SK-N-SH (cell line): ENCODE results near the gene TRPM2. TPM values are rescaled to one million over a fixed set of nuclear protein-coding genes. Genes with fewer than 3 reads are reported as not detected.

Experiments
- CTCF ChIA-PET: fragments of 300-600, 350-600 bp; formaldehyde crosslinking; extraction: SDS; loops from one replicate; lab custom pipeline; 2021; lab: Yijun Ruan, JAX
- POLR2A ChIA-PET: fragments of 350-600 bp; sonication (Branson Sonifier 250); formaldehyde crosslinking; extraction: SDS; loops from one replicate; lab custom pipeline; 2020; ENCODE audit warnings: antibody characterized with exemption, inconsistent platforms; lab: Yijun Ruan, JAX
- DNase-seq: peaks from one replicate; pipeline ENCODE4 v3.0.0; 2012
- H2AFZ ChIP-seq: fragments of 200-600 bp; sonication (generic); 2 replicates; pipeline ENCODE4 v1.8.1; 2016; ENCODE audit warnings: antibody characterized with exemption, mild to moderate bottlenecking, low read depth
- H3F3A ChIP-seq: fragments of 200-600 bp; sonication (generic); replicated peaks from 2 replicates; pipeline ENCODE3; 2016; ENCODE audit warnings: antibody characterized with exemption, mild to moderate bottlenecking; ENCODE audit not compliant: insufficient read depth
- H3K27ac ChIP-seq, 2 experiments: fragments of 200-500 bp in 1 of 2; fragments of 200-600 bp in 1 of 2; sonication (Bioruptor generic) in 1 of 2; sonication (generic), shearing (Covaris generic) in 1 of 2; 2 replicates each; pipeline versions ENCODE4 v1.5.1 to v1.6.1; 2014 to 2016; ENCODE audit warnings: low read depth in 2 of 2, inconsistent platforms in 1 of 2, low read length in 1 of 2, mild to moderate bottlenecking in 1 of 2, mixed read lengths in 1 of 2
- H3K27me3 ChIP-seq: fragments of 200-600 bp; sonication (generic), shearing (Covaris generic); 2 replicates; pipeline ENCODE4 v1.6.1; 2016; ENCODE audit warnings: mixed run types; ENCODE audit not compliant: insufficient read depth
- H3K36me3 ChIP-seq, 2 experiments: fragments of 200-500 bp in 1 of 2; fragments of 200-600 bp in 1 of 2; sonication (Bioruptor generic) in 1 of 2; sonication (generic) in 1 of 2; replicated peaks in 1 of 2; 2 replicates each; pipeline versions ENCODE3 to v1.5.1; 2014 to 2016; ENCODE audit warnings: low read length in 1 of 2, mild to moderate bottlenecking in 1 of 2; ENCODE audit not compliant: insufficient read depth in 2 of 2, control insufficient read depth in 1 of 2
- H3K4me1 ChIP-seq, 2 experiments: fragments of 200-500 bp in 1 of 2; fragments of 200-600 bp in 1 of 2; sonication (Bioruptor generic) in 1 of 2; sonication (generic), shearing (Covaris generic) in 1 of 2; 2 replicates each; pipeline versions ENCODE4 v1.5.1 to v1.6.1; 2014 to 2016; ENCODE audit warnings: low read depth in 1 of 2, low read length in 1 of 2, mixed run types in 1 of 2; ENCODE audit not compliant: insufficient read depth in 2 of 2, control insufficient read depth in 1 of 2
- H3K4me2 ChIP-seq: fragments of 200-600 bp; sonication (generic), shearing (Covaris generic); 2 replicates; pipeline ENCODE4 v1.6.1; 2017; ENCODE audit warnings: mixed run types
- H3K4me3 ChIP-seq, 2 experiments: fragments of 200-500 bp in 1 of 2; fragments of 200-600 bp in 1 of 2; sonication (Bioruptor generic) in 1 of 2; sonication (generic), shearing (Covaris generic) in 1 of 2; 2 replicates each; pipeline versions ENCODE4 v1.5.1 to v1.8.1; 2014 to 2016; ENCODE audit warnings: low read depth in 2 of 2, inconsistent platforms in 1 of 2, low read length in 1 of 2, mild to moderate bottlenecking in 1 of 2, mixed read lengths in 1 of 2, moderate library complexity in 1 of 2
- H3K79me2 ChIP-seq: fragments of 200-600 bp; sonication (generic); 2 replicates; pipeline ENCODE4 v1.8.1; 2017; ENCODE audit warnings: mild to moderate bottlenecking; ENCODE audit not compliant: insufficient read depth
- H3K9ac ChIP-seq: fragments of 200-600 bp; sonication (generic); 2 replicates; pipeline ENCODE4 v1.6.1; 2017; ENCODE audit warnings: mixed run types
- H3K9me2 ChIP-seq: fragments of 200-600 bp; sonication (generic); 2 replicates; pipeline ENCODE4 v1.6.1; 2017; ENCODE audit warnings: mixed run types
- H3K9me3 ChIP-seq: fragments of 200-600 bp; sonication (generic); 2 replicates; pipeline ENCODE4 v1.6.1; 2017; ENCODE audit warnings: mixed run types, mild to moderate bottlenecking, moderate library complexity
- H4K20me1 ChIP-seq: fragments of 200-600 bp; sonication (generic); 2 replicates; pipeline ENCODE4 v1.6.1; 2017; ENCODE audit warnings: mild to moderate bottlenecking, mixed run types; ENCODE audit not compliant: insufficient read depth
- CTCF ChIP-seq: fragments of 200-600 bp; sonication (generic); IDR thresholded peaks from 2 replicates; pipeline ENCODE4 v1.6.1; 2017; ENCODE audit warnings: antibody characterized with exemption, mild to moderate bottlenecking, moderate library complexity
- FOXM1 ChIP-seq: IDR thresholded peaks from 2 replicates; pipeline ENCODE4 v1.4.0; 2012; ENCODE audit warnings: low read depth, mild to moderate bottlenecking
- GABPA ChIP-seq: IDR thresholded peaks from 2 replicates; pipeline ENCODE4 v1.4.0; 2012; ENCODE audit warnings: low read depth, mild to moderate bottlenecking
- GATA2 ChIP-seq: sonication (generic); formaldehyde crosslinking; IDR thresholded peaks from 2 replicates; pipeline ENCODE4 v1.5.0; 2020; ENCODE audit warnings: mild to moderate bottlenecking, missing genetic modification reagents
- IRF3 ChIP-seq: fragments of 150-350 bp; IDR thresholded peaks from 2 replicates; pipeline ENCODE4 v1.6.1; 2016; ENCODE audit warnings: mild to moderate bottlenecking, low read depth, low read length
- MEF2A ChIP-seq: IDR thresholded peaks from 2 replicates; pipeline ENCODE4 v1.4.0; 2012; ENCODE audit warnings: low read depth, borderline replicate concordance
- MXI1 ChIP-seq: IDR thresholded peaks from 2 replicates; pipeline ENCODE4 v1.6.1; 2012; ENCODE audit warnings: mild to moderate bottlenecking, low read depth, low read length, improper control_type of control experiment
- POLR2AphosphoS5 ChIP-seq: IDR thresholded peaks from 2 replicates; pipeline ENCODE4 v1.6.1; 2012; ENCODE audit warnings: low read depth, low read length
- RAD21 ChIP-seq: IDR thresholded peaks from 2 replicates; pipeline ENCODE4 v1.6.1; 2012; ENCODE audit warnings: mild to moderate bottlenecking, low read length
- RCOR1 ChIP-seq: fragments of 150-350 bp; IDR thresholded peaks from 2 replicates; pipeline ENCODE4 v1.6.1; 2017; ENCODE audit warnings: antibody characterized with exemption, low read length
- REST ChIP-seq: IDR thresholded peaks from 2 replicates; pipeline ENCODE4 v1.6.1; 2012; ENCODE audit warnings: mild to moderate bottlenecking, low read depth, low read length, moderate library complexity
- SIN3A ChIP-seq: IDR thresholded peaks from 2 replicates; pipeline ENCODE4 v1.6.1; 2012; ENCODE audit warnings: low read depth, mild to moderate bottlenecking, low read length, moderate library complexity, borderline replicate concordance
- TEAD4 ChIP-seq: IDR thresholded peaks from 2 replicates; pipeline ENCODE4 v1.4.0; 2012; ENCODE audit warnings: mild to moderate bottlenecking, borderline replicate concordance; ENCODE audit not compliant: insufficient read depth
- USF1 ChIP-seq: IDR thresholded peaks from 2 replicates; pipeline ENCODE4 v1.4.0; 2012; ENCODE audit warnings: low read depth, borderline replicate concordance
- ZBTB33 ChIP-seq: IDR thresholded peaks from 2 replicates; pipeline ENCODE4 v1.4.0; 2012; ENCODE audit warnings: low read depth, borderline replicate concordance
- WGBS: methylation state at CpG from one replicate; pipeline ENCODE4 v1.1.6; 2017; ENCODE audit warnings: low lambda C conversion rate; 5-methylcytosine and 5-hydroxymethylcytosine counted together
- polyA plus RNA-seq, 3 experiments: library from polyadenylated mRNA; depleted of rRNA; stranded (reverse); fragments of >200 nt; gene quantifications; 2 replicates each; pipeline ENCODE4 v1.2.3, GENCODE V29; 2012

The TRPM2 gene
- polyA plus RNA-seq, 1 of the 3 experiments (the other 2 are of a cell fraction): not detected

- 21% methylated on average over 7 of the region's 25 CpGs for WGBS
- Histone ChIP-seq H3K9ac (no peak overlapping the region), H3K27me3 (0 out of 2 replicates have a peak, but pooled peaks cover 3% of the 10 kb centered on the region)
- TF ChIP-seq SIN3A (no peak), GATA2 (CRISPR knock-in tag) (no peak), FOXM1 (no peak), REST (no peak), RCOR1 (no peak)
- TF ChIP-seq, all 33 proteins: peak for 0
- Histone ChIP-seq H4K20me1 (no peaks in the 10 kb centered on the region), H3F3A (peaks cover 13% of the 10 kb centered on the region), H3K4me3 (no peak overlapping the region), H3K9me2 (no peaks in the 10 kb centered on the region), H3K9me3 (no peaks in the 10 kb centered on the region), H2AFZ (no peak overlapping the region), H3K4me1 (no peaks in the 10 kb centered on the region), H3K27ac (no peak overlapping the region), H3K4me2 (no peak overlapping the region), H3K79me2 (no peaks in the 10 kb centered on the region), H3K36me3 (no peaks in the 10 kb centered on the region)
- CTCF ChIA-PET: interaction anchor here (1.2 kb wide), 1 partner anchor 39 kb away, joined by 3 read pairs; no protein-coding TSS in a partner anchor
- DNase-seq: peak; percentile 26
- POLR2A ChIA-PET: no interaction called here
Measured at GRCh38 chr21:44399955-44400790, 46.8 kb downstream of the TRPM2 start.

- Histone ChIP-seq H3K9me3 (no peaks in the 10 kb centered on the region), H3F3A (peaks cover 13% of the 10 kb centered on the region), H3K9ac (no peak overlapping the region), H3K27me3 (0 out of 2 replicates have a peak, but pooled peaks cover 3% of the 10 kb centered on the region), H3K4me1 (no peaks in the 10 kb centered on the region), H4K20me1 (no peaks in the 10 kb centered on the region), H3K79me2 (no peaks in the 10 kb centered on the region), H2AFZ (no peak overlapping the region), H3K4me2 (no peak overlapping the region), H3K9me2 (no peaks in the 10 kb centered on the region), H3K4me3 (no peak overlapping the region), H3K36me3 (no peaks in the 10 kb centered on the region), H3K27ac (no peak overlapping the region)
- WGBS: 21% methylated on average over 11 of the region's 14 CpGs
- ChIA-PET POLR2A (no interaction called here), CTCF (no interaction called here)
- no peak for DNase-seq
- no peak for TF ChIP-seq IRF3
- TF ChIP-seq POLR2AphosphoS5: no peak
- no peak for TF ChIP-seq GABPA
- TF ChIP-seq SIN3A: no peak
- TF ChIP-seq RAD21: no peak
- no peak for TF ChIP-seq CTCF
- TF ChIP-seq USF1: no peak
- TF ChIP-seq ZBTB33: no peak
- TF ChIP-seq MXI1: no peak
- no peak for TF ChIP-seq MEF2A
- no peak for TF ChIP-seq FOXM1
- no peak for TF ChIP-seq TEAD4
Measured at GRCh38 chr21:44400791-44401385, 47.5 kb downstream of the TRPM2 start.
